Hindlimb muscle (tissue), 1 donor: ENCODE measurements around the gene PYM1. TPM values are rescaled to one million over a fixed set of nuclear protein-coding genes. Genes with fewer than 3 reads are reported as not detected.
"Not testable (repeated sequence)": the region's sequence is repeated elsewhere in the genome, so short reads cannot be mapped to it uniquely, and the experiment has no call there.

ENCODE experiments used
- DNase-seq: peaks from one replicate; pipeline ENCODE4 v3.0.0-alpha.2; 2013
- polyA plus RNA-seq: library from polyadenylated mRNA; unstranded; fragments of 120-200 nt; gene quantifications from one replicate; pipeline ENCODE4 v1.2.1, GENCODE V29; 2013; ENCODE audit not compliant: insufficient read length

PYM1 gene
- polyA plus RNA-seq, 1 donor = 18.9 TPM

- no peak for DNase-seq
Observed at GRCh38 chr12:55938826-55939501, 11.3 kb upstream of the PYM1 start.

DNA sequence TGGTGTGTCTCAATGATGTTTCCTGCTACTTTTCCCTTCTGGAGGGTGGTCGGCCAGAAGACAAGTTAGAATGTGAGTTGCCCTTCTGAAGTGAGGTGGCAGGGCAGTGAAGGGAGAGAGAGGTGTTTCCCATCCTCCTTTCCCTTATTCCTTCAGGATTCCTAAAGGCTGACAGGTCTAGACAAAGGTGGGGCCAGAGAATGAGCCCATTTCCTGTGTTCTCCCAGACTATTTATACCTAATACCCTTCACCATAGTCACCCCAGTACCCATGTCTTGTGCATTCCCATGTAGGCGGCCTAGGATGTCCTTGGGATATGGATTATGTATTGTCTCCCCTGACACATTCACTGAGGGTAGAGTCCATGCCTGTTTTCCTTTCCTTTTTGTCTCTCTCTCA lies 10.3 kb upstream of the PYM1 start:
- DNase-seq = no peak

GRCh38 chr12:55935738-55936151 lies 8.1 kb upstream of the PYM1 start:
- peak; percentile 45 for DNase-seq

GRCh38 chr12:55934773-55935172 lies 7.1 kb upstream of the PYM1 start:
- DNase-seq = no peak

DNA sequence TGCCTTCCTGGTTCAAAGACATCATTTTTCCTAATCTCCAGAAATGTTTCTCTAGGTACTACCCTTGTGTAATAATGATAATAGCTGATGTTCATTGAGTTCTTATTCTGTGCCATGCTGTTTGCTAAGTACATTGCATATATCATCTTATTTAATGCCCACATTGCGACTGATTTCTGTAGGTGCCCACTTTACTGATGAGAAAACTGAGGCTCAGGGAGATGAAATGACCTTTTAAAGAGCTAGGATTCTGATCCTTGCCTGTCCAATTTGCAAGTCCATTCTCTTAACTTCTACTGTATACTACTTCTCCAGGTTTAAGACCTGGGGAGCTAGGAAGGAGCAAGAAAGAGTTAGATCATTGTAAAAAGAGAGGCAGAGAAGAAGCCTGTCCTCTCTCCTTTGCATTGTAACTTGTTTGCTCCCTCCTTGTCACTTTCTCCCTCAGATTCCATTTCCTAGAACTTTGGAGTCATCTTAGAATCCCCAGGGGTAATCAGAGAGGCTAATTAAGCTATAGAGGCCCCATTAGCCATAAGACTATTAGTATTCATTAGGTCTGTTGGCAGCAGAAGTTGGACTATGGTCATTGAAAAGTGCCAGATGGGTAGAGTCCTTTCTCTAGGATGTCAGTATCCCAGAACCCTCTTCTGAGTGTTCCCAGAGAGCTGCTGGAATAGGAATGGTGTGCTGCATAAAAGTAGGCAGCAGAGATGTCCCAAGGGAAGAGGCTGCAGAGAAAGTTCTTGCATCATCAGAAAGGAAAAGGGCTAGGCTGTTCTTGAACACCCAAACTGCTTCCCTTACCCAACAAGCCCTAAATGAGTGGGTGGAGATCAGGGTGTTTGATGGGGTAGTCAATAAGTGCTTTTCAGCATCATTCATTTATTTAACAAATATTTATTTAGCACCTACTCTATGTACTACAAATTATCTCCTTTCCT lies 6.4 kb upstream of the PYM1 start:
- DNase-seq = no peak

GRCh38 chr12:55933169-55933798 lies 5.6 kb upstream of the PYM1 start:
- no peak for DNase-seq

- no peak for DNase-seq
Observed at GRCh38 chr12:55932551-55932910, 4.8 kb upstream of the PYM1 start.

DNA sequence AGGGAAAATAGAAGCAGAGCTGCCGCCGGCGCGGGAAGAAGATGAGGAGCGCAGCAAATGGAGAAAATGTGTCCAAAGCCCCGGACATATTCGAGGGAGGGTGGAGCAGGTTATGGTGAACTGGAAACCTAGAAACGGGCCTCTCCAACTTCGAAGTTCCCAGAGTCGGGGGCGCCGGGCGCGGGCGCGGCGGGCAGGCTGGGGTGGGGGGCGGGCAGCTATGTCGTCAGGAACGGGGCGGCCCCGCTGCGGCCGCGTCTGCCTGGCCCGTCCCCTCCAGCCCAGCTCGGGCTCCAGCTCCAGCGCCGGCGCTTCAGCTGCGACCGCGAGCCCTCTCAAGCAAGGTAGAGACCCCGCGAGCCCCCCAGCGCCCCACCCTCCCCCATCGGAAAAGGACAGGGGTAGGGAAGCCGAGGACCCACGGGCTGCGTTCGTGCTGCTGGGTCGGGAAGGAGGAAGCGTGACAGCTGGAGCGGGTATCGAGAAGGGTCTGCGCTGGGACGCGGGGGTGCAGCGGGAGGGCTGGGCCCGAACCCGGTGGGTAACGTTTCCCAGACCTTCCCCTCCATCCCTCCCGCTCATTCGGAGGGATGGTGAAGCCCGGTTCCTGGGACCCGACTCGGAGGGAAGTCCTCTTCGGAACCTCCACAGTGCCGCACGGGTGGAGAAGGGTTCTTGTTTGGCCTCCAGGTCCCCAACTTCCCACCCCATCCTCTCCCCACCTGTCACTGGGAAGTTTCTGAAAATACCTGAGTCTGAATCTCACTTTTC lies 4.3 kb upstream of the PYM1 start:
- peak; percentile 78 for DNase-seq

GRCh38 chr12:55931317-55931779 lies 3.7 kb upstream of the PYM1 start:
- DNase-seq = no peak

- DNase-seq = peak; percentile 65
Observed at GRCh38 chr12:55930771-55931316, 3.1 kb upstream of the PYM1 start, which contains the start of gene DGKA. TSS of gene DGKA (plus strand) at chr12:55931162. CDS start at chr12:55936504, 5,342 bp downstream.

- no peak for DNase-seq
Observed at GRCh38 chr12:55929306-55929791, 1.7 kb upstream of the PYM1 start.

DNA sequence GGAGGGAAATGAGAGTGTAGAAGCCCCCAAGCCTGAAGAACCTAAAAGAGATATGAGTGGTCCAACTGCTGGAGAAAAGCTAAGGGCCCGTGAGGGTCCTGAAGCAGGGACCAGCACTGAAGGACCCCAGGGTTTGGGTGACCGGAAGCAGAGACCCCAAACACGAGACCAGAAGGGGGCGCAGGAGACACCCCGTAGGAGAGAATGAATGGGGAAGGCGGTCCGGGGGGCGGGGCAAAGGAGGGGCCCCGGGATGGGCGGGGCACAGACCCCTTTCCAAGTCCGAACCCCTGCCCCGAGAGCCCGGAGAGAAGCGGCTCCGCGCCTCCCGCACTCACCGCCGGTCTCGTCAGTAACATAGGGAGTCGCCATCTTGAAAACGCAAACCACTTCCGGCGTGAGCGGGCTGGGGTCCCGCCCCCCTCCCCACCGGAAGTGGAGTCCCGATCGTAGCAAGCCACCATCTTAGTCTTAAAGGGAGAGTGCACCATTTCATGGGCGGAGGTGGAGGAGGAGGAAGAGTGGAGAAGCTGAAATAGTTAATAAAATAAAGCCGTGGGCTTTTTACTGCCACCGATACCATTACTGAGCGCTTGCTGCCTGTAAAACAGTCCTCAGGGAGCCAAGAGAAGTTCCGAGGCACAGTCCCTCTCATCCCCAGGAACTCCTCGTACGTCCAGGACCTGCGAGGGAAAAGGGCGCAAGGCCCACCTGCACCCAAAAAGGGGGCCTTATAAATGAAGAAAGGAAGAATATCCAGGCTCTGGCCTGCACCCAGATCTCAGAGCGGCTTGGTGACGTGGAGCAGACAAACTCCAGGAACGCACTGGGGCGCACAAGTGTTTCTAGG lies 731 bp downstream of the PYM1 start:
- DNase-seq = peak; percentile 93

- DNase-seq = no peak
Observed at GRCh38 chr12:55925870-55926737, 1.6 kb downstream of the PYM1 start.

DNA sequence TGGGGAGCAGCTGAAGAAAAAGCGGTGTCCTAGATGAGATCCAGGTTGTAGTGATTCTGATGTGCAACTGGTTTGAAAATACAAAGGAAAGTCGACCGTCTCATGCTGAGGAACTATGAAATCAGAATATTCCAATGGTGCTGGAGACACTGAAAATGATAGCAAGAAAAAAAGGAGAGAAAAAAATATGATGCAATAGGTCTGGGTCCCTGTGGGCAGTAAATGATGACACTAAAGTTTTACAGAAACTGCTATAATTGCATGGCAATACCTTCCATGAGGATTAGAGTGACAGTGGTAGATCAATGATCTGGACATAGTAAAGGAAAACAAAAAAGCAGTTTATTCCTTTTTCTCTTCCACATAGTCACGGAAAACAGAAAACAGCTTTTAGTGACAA lies 2.3 kb downstream of the PYM1 start:
- DNase-seq = no peak

DNA sequence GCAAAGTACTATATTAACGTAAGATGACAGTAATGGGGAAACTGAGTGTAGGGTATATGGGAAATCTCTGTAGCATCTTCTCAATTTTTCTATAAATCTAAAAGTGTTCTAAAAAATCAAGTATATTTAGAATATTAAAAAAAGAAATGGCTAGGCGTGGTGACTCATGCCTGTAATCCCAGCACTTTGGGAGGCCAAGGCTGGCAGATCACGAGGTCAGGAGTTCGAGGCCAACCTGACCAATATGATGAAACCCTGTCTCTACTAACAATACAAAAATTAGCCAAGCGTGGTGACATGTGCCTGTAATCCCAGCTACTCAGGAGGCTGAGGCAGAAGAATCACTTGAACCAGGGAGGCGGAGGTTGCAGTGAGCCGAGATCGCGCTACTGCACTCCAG lies 4.0 kb downstream of the PYM1 start:
- DNase-seq = not testable (repeated sequence)

GRCh38 chr12:55922126-55922525 lies 5.6 kb downstream of the PYM1 start:
- no peak for DNase-seq

DNA sequence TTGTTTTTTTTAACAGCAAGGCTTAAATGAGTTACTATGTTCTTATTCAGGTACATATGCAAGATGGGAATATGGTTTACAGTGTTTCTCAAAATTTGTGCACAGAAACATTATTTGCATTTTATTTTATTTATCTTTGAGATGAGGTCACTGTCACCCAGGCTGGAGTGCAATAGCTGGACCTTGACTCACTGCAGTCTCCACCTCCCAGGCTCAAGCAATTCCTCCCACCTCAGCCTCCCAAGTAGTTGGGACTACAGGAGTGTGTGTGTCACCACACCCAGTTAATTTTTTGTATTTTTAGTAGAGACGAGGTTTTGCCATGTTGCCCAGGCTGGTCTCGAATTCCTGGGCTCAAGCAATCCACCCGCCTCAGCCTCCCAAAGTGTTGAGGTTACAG lies 8.7 kb downstream of the PYM1 start:
- not testable (repeated sequence) for DNase-seq

- DNase-seq = no peak
Observed at GRCh38 chr12:55915482-55915859, 12.2 kb downstream of the PYM1 start.

DNA sequence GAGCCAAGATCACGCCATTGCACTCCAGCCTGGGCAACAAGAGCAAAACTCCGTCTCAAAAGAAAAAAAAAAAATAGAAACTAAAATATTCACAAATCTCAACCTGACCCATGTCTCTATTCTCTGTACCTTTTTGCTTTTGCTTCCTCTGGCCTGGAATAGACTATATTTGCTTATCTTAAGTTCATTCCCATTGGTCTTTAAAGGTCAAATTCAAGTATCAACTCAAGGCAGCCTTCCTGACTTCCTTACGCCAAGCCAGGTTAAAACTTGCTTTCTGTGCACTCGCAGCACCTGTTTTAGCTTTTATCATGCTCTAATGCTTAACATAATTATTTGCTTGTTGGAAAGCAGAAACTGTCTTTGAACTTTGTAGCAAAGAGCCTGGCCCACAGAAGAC lies 14.8 kb downstream of the PYM1 start:
- no peak for DNase-seq

DNA sequence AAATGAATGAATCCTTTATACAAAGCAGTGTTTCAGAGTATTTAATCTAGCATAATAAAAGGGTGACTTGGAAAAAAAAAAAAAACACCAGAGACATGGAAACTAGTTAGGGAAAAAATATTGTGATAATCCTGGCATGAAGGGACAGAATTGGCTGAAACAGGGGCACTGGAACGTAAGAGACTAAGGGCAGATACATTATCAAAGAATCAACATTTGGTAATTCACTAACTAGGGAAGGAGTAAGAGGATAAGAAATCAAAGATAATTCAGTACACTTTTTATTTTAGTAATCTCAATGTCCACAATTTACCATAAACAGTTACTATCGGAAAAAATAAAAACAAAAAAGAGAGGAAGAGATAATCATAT lies 18.2 kb downstream of the PYM1 start:
- no peak for DNase-seq
